Panc1 (cell line): Measurements from ENCODE around the gene CRELD1. TPM values are rescaled to one million over a fixed set of nuclear protein-coding genes. Genes with fewer than 3 reads are reported as not detected.
A peak's percentile ranks its signal among the peaks of the same experiment; 100 is the strongest.

Experiments
- ATAC-seq: fragments of 200-7000 bp; cut with Tn5 transposase; 2 replicates; pipeline ENCODE4 v1.9.1; 2020; ENCODE audit warnings: mild to moderate bottlenecking, moderate library complexity
- BruUV-seq: library from RNA; stranded (reverse); fragments of 400-500 nt; replicated peaks from 2 replicates; lab custom pipeline; 2021; lab: Mats Ljungman, UMichigan
- CTCF ChIA-PET: fragments of 300-600 bp; sonication (Branson Sonifier 250); formaldehyde crosslinking; loops from one replicate; lab custom pipeline; 2022; ENCODE audit warnings: antibody characterized with exemption; lab: Charles Lee
- POLR2A ChIA-PET: fragments of 300-600 bp; sonication (Branson Sonifier 250); formaldehyde crosslinking; loops from one replicate; lab custom pipeline; 2022; ENCODE audit warnings: antibody characterized with exemption; lab: Charles Lee
- DNase-seq: peaks from one replicate; pipeline ENCODE4 v3.0.0-alpha.2; 2010; ENCODE audit warnings: low read depth, low spot score
- H3K27ac ChIP-seq: 2 replicates; pipeline ENCODE4 v1.5.1; 2011; ENCODE audit warnings: mild to moderate bottlenecking, low read length, inconsistent platforms
- H3K27me3 ChIP-seq: fragments of 200-500 bp; sonication (Bioruptor generic); 2 replicates; pipeline ENCODE4 v1.6.0; 2014; ENCODE audit warnings: low read length, inconsistent platforms; ENCODE audit not compliant: control insufficient read depth, insufficient read depth
- H3K36me3 ChIP-seq: fragments of 200-500 bp; sonication (Bioruptor generic); 2 replicates; pipeline ENCODE4 v1.5.1; 2014; ENCODE audit warnings: inconsistent platforms, mild to moderate bottlenecking, low read length, moderate library complexity; ENCODE audit not compliant: control insufficient read depth, insufficient read depth
- H3K4me1 ChIP-seq: 2 replicates; pipeline ENCODE4 v1.5.1; 2011; ENCODE audit warnings: inconsistent platforms, mild to moderate bottlenecking, low read length, moderate library complexity; ENCODE audit not compliant: control insufficient read depth, insufficient read depth
- H3K4me3 ChIP-seq, 2 experiments: 2 replicates each; pipeline ENCODE4 v1.5.1; 2011 to 2012; ENCODE audit warnings: low read depth in 2 of 2, low read length in 2 of 2, mild to moderate bottlenecking in 2 of 2, inconsistent platforms in 1 of 2, moderate library complexity in 1 of 2
- H3K9me3 ChIP-seq: fragments of 200-500 bp; sonication (Bioruptor generic); 2 replicates; pipeline ENCODE4 v1.5.1; 2014; ENCODE audit warnings: low read depth, mild to moderate bottlenecking, inconsistent platforms, low read length, moderate library complexity; ENCODE audit not compliant: control insufficient read depth, insufficient read depth
- POLR2AphosphoS5 ChIP-seq: IDR thresholded peaks from 2 replicates; pipeline ENCODE4 v1.6.1; 2012; ENCODE audit warnings: mild to moderate bottlenecking, low read depth, low read length, moderate library complexity
- REST ChIP-seq, 2 experiments: IDR thresholded peaks; 2 replicates each; pipeline ENCODE4 v1.6.1; 2011 to 2012; ENCODE audit warnings: low read depth in 2 of 2, control low read depth in 1 of 2, low read length in 1 of 2, mild to moderate bottlenecking in 1 of 2, moderate library complexity in 1 of 2; ENCODE audit not compliant: insufficient read depth in 1 of 2
- SIN3A ChIP-seq: IDR thresholded peaks from 2 replicates; pipeline ENCODE4 v1.6.1; 2012; ENCODE audit warnings: low read depth, mild to moderate bottlenecking, low read length, moderate library complexity, borderline replicate concordance; ENCODE audit not compliant: insufficient read depth
- TCF7L2 ChIP-seq: IDR thresholded peaks from 2 replicates; pipeline ENCODE4 v1.6.1; 2011; ENCODE audit warnings: mild to moderate bottlenecking, low read depth, low read length, inconsistent platforms
- in situ Hi-C: cut with HindIII; loops from 2 replicates; pipeline ENCODE4 v1.10.0; 2016; ENCODE audit warnings: low sequenced_read_pairs, low pct_unique_long_range_greater_than_20kb
- intact Hi-C: fragments of 100-400 bp; cut with micrococcal nuclease; formaldehyde crosslinking; loops from one replicate; pipeline ENCODE4 v1.10.0; 2022; ENCODE audit not compliant: unreplicated experiment
- total RNA-seq: library from RNA; stranded (reverse); gene quantifications from one replicate; pipeline ENCODE4 v1.2.1, GENCODE V29; 2021; ENCODE audit not compliant: unreplicated experiment
- TF ChIP-seq, protein P1 (sequence below): fragments of 450-650 bp; IDR thresholded peaks from 2 replicates; pipeline ENCODE4 v1.5.1; 2017; ENCODE audit warnings: mild to moderate bottlenecking

The CRELD1 gene
- total RNA-seq, 1 experiment from 2014 or later, result 15.4 TPM

DNA sequence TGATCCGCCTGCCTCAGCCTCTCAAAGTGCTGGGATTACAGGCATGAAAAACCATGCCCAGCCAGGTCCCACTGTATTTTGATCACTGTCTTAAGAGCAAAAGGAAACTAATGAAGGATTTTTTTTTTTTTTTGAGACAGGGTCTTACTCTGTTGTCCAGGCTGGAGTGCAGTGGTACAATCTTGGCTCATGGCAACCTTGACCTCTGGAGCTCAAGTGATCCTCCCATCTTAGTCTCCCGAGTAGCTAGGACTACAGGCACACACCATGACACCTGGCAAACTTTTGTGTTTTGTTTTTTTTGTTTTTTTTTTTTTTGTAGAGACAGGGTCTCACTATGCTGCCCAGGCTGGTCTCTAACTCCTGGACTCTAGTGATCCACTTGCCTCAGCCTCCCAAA lies 46.6 kb downstream of the CRELD1 start:
- intact Hi-C loops, result no loop called here

GRCh38 chr3:9986230-9986725 lies 52.6 kb downstream of the CRELD1 start:
- ATAC-seq (peak; percentile 75), DNase-seq (no peak)
- Histone ChIP-seq H3K4me3 (peak overlapping the region; percentile 91 to 96), H3K9me3 (no peaks in the 10 kb centered on the region), H3K27me3 (no peaks in the 10 kb centered on the region), H3K27ac (peak overlapping the region; percentile 81), H3K36me3 (no peaks in the 10 kb centered on the region; the same call in 1 of the 2 replicates), H3K4me1 (peaks cover 11% of the 10 kb centered on the region)
- CTCF ChIA-PET, result interaction anchor here (0.7 kb wide), 1 partner anchor 1927 kb away, joined by 6 read pairs; no protein-coding TSS in a partner anchor
- TF ChIP-seq POLR2AphosphoS5 (no peak), SIN3A (no peak), TCF7L2 (no peak), REST (IDR thresholded peaks at IDR 0.05; ENCODE audit: insufficient read depth in 1 of 2, low read depth in 2 of 2, low read length in 1 of 2) (no peak)
- TF ChIP-seq, protein P1, sequence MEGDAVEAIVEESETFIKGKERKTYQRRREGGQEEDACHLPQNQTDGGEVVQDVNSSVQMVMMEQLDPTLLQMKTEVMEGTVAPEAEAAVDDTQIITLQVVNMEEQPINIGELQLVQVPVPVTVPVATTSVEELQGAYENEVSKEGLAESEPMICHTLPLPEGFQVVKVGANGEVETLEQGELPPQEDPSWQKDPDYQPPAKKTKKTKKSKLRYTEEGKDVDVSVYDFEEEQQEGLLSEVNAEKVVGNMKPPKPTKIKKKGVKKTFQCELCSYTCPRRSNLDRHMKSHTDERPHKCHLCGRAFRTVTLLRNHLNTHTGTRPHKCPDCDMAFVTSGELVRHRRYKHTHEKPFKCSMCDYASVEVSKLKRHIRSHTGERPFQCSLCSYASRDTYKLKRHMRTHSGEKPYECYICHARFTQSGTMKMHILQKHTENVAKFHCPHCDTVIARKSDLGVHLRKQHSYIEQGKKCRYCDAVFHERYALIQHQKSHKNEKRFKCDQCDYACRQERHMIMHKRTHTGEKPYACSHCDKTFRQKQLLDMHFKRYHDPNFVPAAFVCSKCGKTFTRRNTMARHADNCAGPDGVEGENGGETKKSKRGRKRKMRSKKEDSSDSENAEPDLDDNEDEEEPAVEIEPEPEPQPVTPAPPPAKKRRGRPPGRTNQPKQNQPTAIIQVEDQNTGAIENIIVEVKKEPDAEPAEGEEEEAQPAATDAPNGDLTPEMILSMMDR, result no peak
- POLR2A ChIA-PET, result no interaction called here
- TSS peak; percentile 87 for BruUV-seq
- in situ Hi-C loops, result no loop called here
- intact Hi-C loops, result no loop called here

More for the DNA sequence above, 46.6 kb downstream of the CRELD1 start:
- ChIA-PET CTCF (no interaction called here), POLR2A (no interaction called here)
- Histone ChIP-seq H3K27me3 (no peaks in the 10 kb centered on the region), H3K4me1 (peaks cover 16% of the 10 kb centered on the region), H3K9me3 (no peaks in the 10 kb centered on the region), H3K4me3 (no peak overlapping the region), H3K36me3 (no peaks in the 10 kb centered on the region), H3K27ac (no peak overlapping the region)
- BruUV-seq, result no TSS peak
- ATAC-seq (no peak), DNase-seq (no peak)
- in situ Hi-C loops, result no loop called here
- TF ChIP-seq SIN3A (no peak), REST (IDR thresholded peaks at IDR 0.05; ENCODE audit: insufficient read depth in 1 of 2, low read depth in 2 of 2, low read length in 1 of 2) (no peak), POLR2AphosphoS5 (no peak), TCF7L2 (no peak)
- TF ChIP-seq, protein P1, result no peak
